K562 (cell line): ENCODE measurements around the gene EIF4G2. TPM values are rescaled to one million over a fixed set of nuclear protein-coding genes. Genes with fewer than 3 reads are reported as not detected.

Experiments
- ATAC-seq: fragments of 200-7000 bp; cut with Tn5 transposase; 3 replicates; pipeline ENCODE4 v1.9.1; 2020; ENCODE audit warnings: moderate library complexity
- BruUV-seq: library from RNA; stranded (reverse); fragments of 400-500 nt; replicated peaks from 2 replicates; lab custom pipeline; 2021; lab: Mats Ljungman, UMichigan
- CTCF ChIA-PET: fragments of 300-600 bp; formaldehyde crosslinking; extraction: SDS; loops from one replicate; lab custom pipeline; 2021; ENCODE audit warnings: low intra/inter-chr PET ratio; lab: Yijun Ruan, JAX
- POLR2A ChIA-PET: fragments of 300-600, 350-650 bp; sonication (Branson Sonifier 250); formaldehyde crosslinking; extraction: SDS; loops from one replicate; lab custom pipeline; 2021; ENCODE audit warnings: antibody characterized with exemption, inconsistent platforms; lab: Yijun Ruan, JAX
- DNase-seq, 4 experiments: peaks; one replicate each; pipeline versions ENCODE4 v3.0.0 to v3.0.0-alpha.2; 2011 to 2018; ENCODE audit warnings: low spot score in 3 of 4, mixed read lengths in 3 of 4; ENCODE audit errors: extremely low read depth in 1 of 4
- FAIRE-seq: peaks from 2 replicates; lab custom pipeline; 2011; peaks lifted over from hg19 to GRCh38; lab: Jason Lieb, UNC
- H2AFZ ChIP-seq: 2 replicates; pipeline ENCODE4 v1.6.0; 2011; ENCODE audit warnings: low read depth, low read length, control low read depth, inconsistent platforms
- H3K27ac ChIP-seq: fragments of 200-600 bp; 3 replicates; pipeline ENCODE4 v1.8.0; 2011; ENCODE audit warnings: low read depth, mild to moderate bottlenecking, control low read depth, inconsistent platforms, low read length, moderate library complexity, mixed read lengths; ENCODE audit errors: extremely low read depth
- H3K27me3 ChIP-seq, 2 experiments: fragments of 300-600 bp in 1 of 2; 2 replicates in 1 of 2; 3 replicates in 1 of 2; pipeline versions ENCODE4 v1.6.0 to v1.8.0; 2011; ENCODE audit warnings: inconsistent platforms in 2 of 2, low read length in 2 of 2, mild to moderate bottlenecking in 1 of 2, mixed read lengths in 1 of 2, moderate library complexity in 1 of 2; ENCODE audit not compliant: control insufficient read depth in 2 of 2, insufficient read depth in 2 of 2
- H3K36me3 ChIP-seq: fragments of 300-600 bp; 3 replicates; pipeline ENCODE4 v1.8.0; 2011; ENCODE audit warnings: mild to moderate bottlenecking, low read length, inconsistent platforms; ENCODE audit not compliant: control insufficient read depth, insufficient read depth
- H3K4me1 ChIP-seq, 2 experiments: fragments of 200-600 bp in 1 of 2; replicated peaks in 1 of 2; 2 replicates in 1 of 2; 3 replicates in 1 of 2; pipeline versions ENCODE4 v1.5.1 to v1.8.0; 2011; ENCODE audit warnings: inconsistent platforms in 2 of 2, low read length in 2 of 2, mild to moderate bottlenecking in 1 of 2, mixed read lengths in 1 of 2, moderate library complexity in 1 of 2; ENCODE audit not compliant: control insufficient read depth in 2 of 2, insufficient read depth in 2 of 2
- H3K4me2 ChIP-seq: 2 replicates; pipeline ENCODE4 v1.6.1; 2011; ENCODE audit warnings: low read length, control low read depth, inconsistent platforms, mixed read lengths; ENCODE audit not compliant: insufficient read depth
- H3K4me3 ChIP-seq: fragments of 200-600 bp; sonication (generic), shearing (Covaris generic); 2 replicates; pipeline ENCODE4 v1.5.1; 2016; ENCODE audit warnings: control low read depth, inconsistent platforms
- H3K79me2 ChIP-seq: fragments of 200-600 bp; 3 replicates; pipeline ENCODE4 v1.8.0; 2011; ENCODE audit warnings: low read length, inconsistent platforms; ENCODE audit not compliant: control insufficient read depth, insufficient read depth
- H3K9ac ChIP-seq, 2 experiments: 2 replicates each; pipeline versions ENCODE4 v1.6.0 to v1.6.1; 2011; ENCODE audit warnings: low read depth in 2 of 2, low read length in 2 of 2, control low read depth in 1 of 2, inconsistent platforms in 1 of 2, mild to moderate bottlenecking in 1 of 2, mixed read lengths in 1 of 2; ENCODE audit not compliant: insufficient read depth in 1 of 2
- H3K9me1 ChIP-seq: one replicate; pipeline ENCODE4 v1.6.0; 2011; ENCODE audit warnings: inconsistent platforms, mild to moderate bottlenecking, low read length, moderate library complexity; ENCODE audit not compliant: control insufficient read depth, insufficient read depth
- H3K9me3 ChIP-seq: replicated peaks from 2 replicates; pipeline ENCODE4 v1.5.1; 2011; ENCODE audit warnings: low read depth, low read length, inconsistent platforms; ENCODE audit not compliant: control insufficient read depth, insufficient read depth
- H4K20me1 ChIP-seq: replicated peaks from 2 replicates; pipeline ENCODE4 v1.6.1; 2011; ENCODE audit warnings: low read length, inconsistent platforms, mixed read lengths; ENCODE audit not compliant: control insufficient read depth, insufficient read depth
- CTBP1 ChIP-seq: fragments of 450-650 bp; IDR thresholded peaks from 2 replicates; pipeline ENCODE4 v1.6.1; 2016; ENCODE audit warnings: borderline replicate concordance
- GABPB1 ChIP-seq: sonication (generic); formaldehyde crosslinking; IDR thresholded peaks from 2 replicates; pipeline ENCODE4 v1.8.0; 2022; ENCODE audit warnings: mild to moderate bottlenecking, missing genetic modification reagents
- ILF3 ChIP-seq: fragments of 450-650 bp; IDR thresholded peaks from 2 replicates; pipeline ENCODE4 v1.6.1; 2018; ENCODE audit warnings: antibody characterized with exemption, mild to moderate bottlenecking, moderate library complexity, borderline replicate concordance
- MEIS2 ChIP-seq: fragments of 450-650 bp; IDR thresholded peaks from 2 replicates; pipeline ENCODE4 v1.6.1; 2014; ENCODE audit warnings: mild to moderate bottlenecking; ENCODE audit not compliant: partially characterized antibody
- RBM15 ChIP-seq: fragments of 200-400 bp; formaldehyde crosslinking; IDR thresholded peaks from 2 replicates; pipeline ENCODE4 v1.6.1; 2018; ENCODE audit warnings: mild to moderate bottlenecking, low read length, moderate library complexity; ENCODE audit not compliant: insufficient read depth
- SMAD2 ChIP-seq: fragments of 150-350 bp; IDR thresholded peaks from 2 replicates; pipeline ENCODE4 v1.6.1; 2014; ENCODE audit warnings: low read depth, mild to moderate bottlenecking, low read length
- SP1 ChIP-seq: sonication (generic); formaldehyde crosslinking; IDR thresholded peaks from 2 replicates; pipeline ENCODE4 v1.8.1; 2022; ENCODE audit warnings: mild to moderate bottlenecking, missing genetic modification reagents
- ZFP1 ChIP-seq: fragments of 450-650 bp; formaldehyde crosslinking; IDR thresholded peaks from 2 replicates; pipeline ENCODE4 v1.4.0; 2020; ENCODE audit warnings: mild to moderate bottlenecking, mixed read lengths
- ZNF165 ChIP-seq: fragments of 250-450 bp; sonication (Bioruptor Pico); IDR thresholded peaks from 2 replicates; pipeline ENCODE4 v1.4.0; 2020; ENCODE audit warnings: borderline replicate concordance
- ZNF184 ChIP-seq: sonication (generic); formaldehyde crosslinking; IDR thresholded peaks from 2 replicates; pipeline ENCODE4 v1.5.0; 2020; ENCODE audit warnings: missing genetic modification reagents
- ZNF282 ChIP-seq: sonication (generic); formaldehyde crosslinking; IDR thresholded peaks from 2 replicates; pipeline ENCODE4 v1.8.1; 2023; ENCODE audit warnings: missing genetic modification reagents
- ZNF57 ChIP-seq: fragments of 450-650 bp; formaldehyde crosslinking; IDR thresholded peaks from 2 replicates; pipeline ENCODE4 v1.4.0; 2020; ENCODE audit warnings: mild to moderate bottlenecking, moderate library complexity
- WGBS: fragments of 100-300 bp; shearing (Covaris generic); methylation state at CpG from one replicate; pipeline ENCODE4 v1.1.6; 2016; ENCODE audit warnings: low coverage, mixed read lengths; ENCODE audit not compliant: insufficient coverage; ENCODE audit errors: missing lambda C conversion rate; 5-methylcytosine and 5-hydroxymethylcytosine counted together
- in situ Hi-C: fragments of 300-500 bp; cut with MboI; formaldehyde crosslinking; loops from 4 replicates; pipeline ENCODE4 v1.15.0; 2018; ENCODE audit warnings: inconsistent platforms, mixed read lengths
- intact Hi-C: fragments of 100-400 bp; cut with micrococcal nuclease; formaldehyde crosslinking; loops from 2 replicates; pipeline ENCODE4 v1.14.2; 2022
- polyA plus RNA-seq, 8 experiments: library from polyadenylated mRNA; depleted of rRNA in 4 of 8; stranded (reverse) in 5 of 8; unstranded in 3 of 8; fragments of >200 nt; fragmentation: Nextera tagmentation in 2 of 8; fragmentation: Illumina TruSeq in 1 of 8; extraction: Ambion mirVana in 2 of 8; extraction: Trizol in 1 of 8; gene quantifications; 2 replicates each; pipeline versions ENCODE4 v1.2.1 to v1.2.3, GENCODE V29; 2011 to 2014; ENCODE audit warnings: inconsistent platforms in 1 of 8, missing spikeins in 1 of 8
- total RNA-seq, 7 experiments: library from RNA; depleted of rRNA in 6 of 7; stranded (reverse); fragments of >200 nt in 6 of 7; fragmentation: Illumina TruSeq in 2 of 7; extraction: Trizol in 2 of 7; gene quantifications; 2 replicates each; pipeline versions ENCODE4 v1.2.1 to v1.2.3, GENCODE V29; 2011 to 2021; ENCODE audit warnings: low replicate concordance in 1 of 7
- TF ChIP-seq, protein P1 (sequence below): fragments of 250-450 bp; sonication (Bioruptor Pico); IDR thresholded peaks from 2 replicates; pipeline ENCODE4 v1.4.0; 2020; ENCODE audit warnings: mild to moderate bottlenecking, moderate library complexity
- TF ChIP-seq, protein P2 (sequence below), 2 experiments: IDR thresholded peaks in 1 of 2; conservative IDR thresholded peaks in 1 of 2; 2 replicates each; pipeline ENCODE4 v1.6.1; 2016; ENCODE audit warnings: low read depth in 2 of 2, mild to moderate bottlenecking in 1 of 2, missing compliant biosample characterization in 1 of 2, missing genetic modification characterization in 1 of 2, moderate library complexity in 1 of 2
- TF ChIP-seq, protein P3 (sequence below): fragments of 450-650 bp; IDR thresholded peaks from 2 replicates; pipeline ENCODE4 v1.6.1; 2016

The EIF4G2 gene
- total and polyA plus RNA-seq, 9 of the 15 experiments (the other 6 are each of a cell fraction or from before 2014, with no cell fraction given) = 206 to 790 (median 646) TPM

DNA sequence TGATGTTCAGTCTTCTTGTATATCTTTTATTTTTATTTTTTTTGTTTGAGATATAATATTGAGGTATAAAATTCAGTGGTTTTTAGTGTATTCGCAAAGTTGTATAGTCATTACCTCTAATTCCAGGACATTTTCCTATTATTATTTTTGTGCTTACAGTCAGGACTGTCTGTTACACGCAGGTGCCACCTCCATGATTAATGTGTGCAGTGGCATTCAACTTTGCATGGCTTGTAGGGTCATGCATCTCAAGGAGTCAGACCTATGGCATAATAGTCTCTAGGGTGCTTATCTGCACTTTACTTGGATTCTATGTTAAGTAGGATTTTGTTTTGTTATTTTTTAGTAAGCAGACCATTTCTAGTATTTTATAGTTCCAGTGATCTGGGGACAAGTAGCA, 56.7 kb downstream of the EIF4G2 start:
- BruUV-seq = TSS peak; percentile 53
- Histone ChIP-seq H3K27me3 (no peaks in the 10 kb centered on the region), H2AFZ (no peak overlapping the region), H3K36me3 (peaks cover 44% of the 10 kb centered on the region), H3K4me3 (peak overlapping the region; percentile 63), H3K9ac (peak overlapping the region; percentile 77 to 94), H4K20me1 (no peaks in the 10 kb centered on the region), H3K9me1 (no peaks in the 10 kb centered on the region), H3K4me2 (peak overlapping the region; percentile 87), H3K4me1 (peaks cover 13 to 17% of the 10 kb centered on the region in 2 experiments), H3K79me2 (peaks cover 28% of the 10 kb centered on the region), H3K9me3 (no peaks in the 10 kb centered on the region), H3K27ac (peak overlapping the region; percentile 89; the same call in 2 of the 3 replicates)
- intact Hi-C loops (no loop called here), in situ Hi-C loops (no loop called here)
- 0% methylated on average over 2 of the region's 2 CpGs for WGBS
- ATAC-seq = 0 out of 3 replicates have a peak, but pooled peaks have one; percentile 12
- POLR2A ChIA-PET = interaction anchor here (1.6 to 4.6 kb wide), 2 partner anchors 12 to 17 kb away, joined by 8 to 15 read pairs; no protein-coding TSS in a partner anchor
- no peak for DNase-seq
- TF ChIP-seq CTBP1 = no peak
- TF ChIP-seq MEIS2 = peak; percentile 59
- no peak for TF ChIP-seq ZNF165 (CRISPR knock-in tag)
- no peak for TF ChIP-seq ILF3
- TF ChIP-seq RBM15 = no peak
- TF ChIP-seq SP1 (CRISPR knock-in tag) = 0 out of 2 replicates have a peak, but pooled peaks have one; percentile 25
- TF ChIP-seq, protein P1, sequence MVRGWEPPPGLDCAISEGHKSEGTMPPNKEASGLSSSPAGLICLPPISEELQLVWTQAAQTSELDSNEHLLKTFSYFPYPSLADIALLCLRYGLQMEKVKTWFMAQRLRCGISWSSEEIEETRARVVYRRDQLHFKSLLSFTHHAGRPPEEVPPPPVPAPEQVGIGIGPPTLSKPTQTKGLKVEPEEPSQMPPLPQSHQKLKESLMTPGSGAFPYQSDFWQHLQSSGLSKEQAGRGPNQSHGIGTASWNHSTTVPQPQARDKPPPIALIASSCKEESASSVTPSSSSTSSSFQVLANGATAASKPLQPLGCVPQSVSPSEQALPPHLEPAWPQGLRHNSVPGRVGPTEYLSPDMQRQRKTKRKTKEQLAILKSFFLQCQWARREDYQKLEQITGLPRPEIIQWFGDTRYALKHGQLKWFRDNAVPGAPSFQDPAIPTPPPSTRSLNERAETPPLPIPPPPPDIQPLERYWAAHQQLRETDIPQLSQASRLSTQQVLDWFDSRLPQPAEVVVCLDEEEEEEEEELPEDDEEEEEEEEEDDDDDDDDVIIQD (CRISPR knock-in tag) = no peak
- no peak for TF ChIP-seq GABPB1
- no peak for TF ChIP-seq ZFP1 (CRISPR knock-in tag)
- TF ChIP-seq ZNF184 (CRISPR knock-in tag) = no peak
- no peak for TF ChIP-seq ZNF57 (CRISPR knock-in tag)
- TF ChIP-seq, protein P2, sequence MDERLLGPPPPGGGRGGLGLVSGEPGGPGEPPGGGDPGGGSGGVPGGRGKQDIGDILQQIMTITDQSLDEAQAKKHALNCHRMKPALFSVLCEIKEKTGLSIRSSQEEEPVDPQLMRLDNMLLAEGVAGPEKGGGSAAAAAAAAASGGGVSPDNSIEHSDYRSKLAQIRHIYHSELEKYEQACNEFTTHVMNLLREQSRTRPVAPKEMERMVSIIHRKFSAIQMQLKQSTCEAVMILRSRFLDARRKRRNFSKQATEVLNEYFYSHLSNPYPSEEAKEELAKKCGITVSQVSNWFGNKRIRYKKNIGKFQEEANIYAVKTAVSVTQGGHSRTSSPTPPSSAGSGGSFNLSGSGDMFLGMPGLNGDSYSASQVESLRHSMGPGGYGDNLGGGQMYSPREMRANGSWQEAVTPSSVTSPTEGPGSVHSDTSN (CRISPR knock-in tag; IDR thresholded peaks at IDR 0.05; ENCODE audit: low read depth) = no peak
- TF ChIP-seq, protein P2 (tag; conservative IDR thresholded peaks at IDR 0.05; ENCODE audit: low read depth) = peak; percentile 59
- TF ChIP-seq, protein P3, sequence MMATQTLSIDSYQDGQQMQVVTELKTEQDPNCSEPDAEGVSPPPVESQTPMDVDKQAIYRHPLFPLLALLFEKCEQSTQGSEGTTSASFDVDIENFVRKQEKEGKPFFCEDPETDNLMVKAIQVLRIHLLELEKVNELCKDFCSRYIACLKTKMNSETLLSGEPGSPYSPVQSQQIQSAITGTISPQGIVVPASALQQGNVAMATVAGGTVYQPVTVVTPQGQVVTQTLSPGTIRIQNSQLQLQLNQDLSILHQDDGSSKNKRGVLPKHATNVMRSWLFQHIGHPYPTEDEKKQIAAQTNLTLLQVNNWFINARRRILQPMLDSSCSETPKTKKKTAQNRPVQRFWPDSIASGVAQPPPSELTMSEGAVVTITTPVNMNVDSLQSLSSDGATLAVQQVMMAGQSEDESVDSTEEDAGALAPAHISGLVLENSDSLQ = peak; percentile 59
- no peak for TF ChIP-seq SMAD2
- TF ChIP-seq ZNF282 (CRISPR knock-in tag) = no peak
- FAIRE-seq = no peak
- CTCF ChIA-PET = interaction anchor here (0.6 kb wide), 1 partner anchor 116 kb away, joined by 4 read pairs; no protein-coding TSS in a partner anchor
